GM12874 (cell line): ENCODE results near the gene PAXIP1.

ENCODE experiments used
- TF ChIP-seq, protein P1 (sequence below): IDR thresholded peaks from 2 replicates; pipeline ENCODE4 v1.5.1; 2011; ENCODE audit warnings: low read depth, mild to moderate bottlenecking, control low read depth, low read length, moderate library complexity; ENCODE audit not compliant: insufficient read depth

PAXIP1 gene

DNA sequence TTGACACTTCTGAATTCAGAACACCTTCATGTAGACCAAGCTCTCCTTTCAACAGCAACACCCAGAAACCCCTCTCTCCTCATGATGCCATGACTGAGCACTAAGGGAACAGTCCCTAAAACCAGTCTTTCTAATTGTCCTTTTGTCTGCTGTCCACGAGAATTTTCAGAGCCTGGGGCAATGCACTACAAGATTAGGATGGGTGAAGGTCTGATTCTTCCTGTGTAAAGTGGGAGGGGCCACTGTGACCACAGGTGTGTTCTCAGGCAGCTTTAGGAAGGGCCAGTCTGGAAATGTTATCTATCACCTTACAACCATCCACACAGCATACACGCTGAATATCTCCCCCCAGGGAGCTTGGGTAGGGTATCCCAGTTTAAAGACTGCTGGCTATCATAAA, 7.9 kb downstream of the PAXIP1 start:
- TF ChIP-seq, protein P1, sequence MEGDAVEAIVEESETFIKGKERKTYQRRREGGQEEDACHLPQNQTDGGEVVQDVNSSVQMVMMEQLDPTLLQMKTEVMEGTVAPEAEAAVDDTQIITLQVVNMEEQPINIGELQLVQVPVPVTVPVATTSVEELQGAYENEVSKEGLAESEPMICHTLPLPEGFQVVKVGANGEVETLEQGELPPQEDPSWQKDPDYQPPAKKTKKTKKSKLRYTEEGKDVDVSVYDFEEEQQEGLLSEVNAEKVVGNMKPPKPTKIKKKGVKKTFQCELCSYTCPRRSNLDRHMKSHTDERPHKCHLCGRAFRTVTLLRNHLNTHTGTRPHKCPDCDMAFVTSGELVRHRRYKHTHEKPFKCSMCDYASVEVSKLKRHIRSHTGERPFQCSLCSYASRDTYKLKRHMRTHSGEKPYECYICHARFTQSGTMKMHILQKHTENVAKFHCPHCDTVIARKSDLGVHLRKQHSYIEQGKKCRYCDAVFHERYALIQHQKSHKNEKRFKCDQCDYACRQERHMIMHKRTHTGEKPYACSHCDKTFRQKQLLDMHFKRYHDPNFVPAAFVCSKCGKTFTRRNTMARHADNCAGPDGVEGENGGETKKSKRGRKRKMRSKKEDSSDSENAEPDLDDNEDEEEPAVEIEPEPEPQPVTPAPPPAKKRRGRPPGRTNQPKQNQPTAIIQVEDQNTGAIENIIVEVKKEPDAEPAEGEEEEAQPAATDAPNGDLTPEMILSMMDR: no peak

DNA sequence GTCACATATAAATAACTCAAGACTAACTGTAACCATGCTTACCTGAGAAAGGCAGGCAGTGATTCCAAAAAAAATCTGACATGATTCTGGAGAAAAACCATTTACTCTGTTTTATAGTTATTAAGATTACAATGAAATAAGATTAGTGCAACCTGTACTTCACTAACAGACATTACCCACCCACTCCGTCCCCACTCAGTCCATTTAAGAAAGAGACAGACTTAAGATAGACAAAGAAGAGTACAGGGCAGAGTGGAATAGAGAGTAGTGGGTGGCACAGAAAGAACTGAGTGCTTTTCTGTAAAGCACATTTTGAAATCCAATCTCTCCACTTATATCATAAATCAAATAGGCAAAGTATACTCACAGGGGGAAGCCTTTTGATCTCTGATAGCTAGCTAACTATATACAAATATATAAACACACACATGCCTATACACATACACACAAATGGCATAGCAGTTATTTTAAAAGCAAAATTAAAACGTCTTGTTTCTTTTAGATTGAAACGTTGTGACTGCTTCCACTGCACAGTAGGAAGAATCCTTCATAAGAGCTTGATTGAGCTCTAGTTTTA, 11.9 kb downstream of the PAXIP1 start:
- TF ChIP-seq, protein P1: no peak

DNA sequence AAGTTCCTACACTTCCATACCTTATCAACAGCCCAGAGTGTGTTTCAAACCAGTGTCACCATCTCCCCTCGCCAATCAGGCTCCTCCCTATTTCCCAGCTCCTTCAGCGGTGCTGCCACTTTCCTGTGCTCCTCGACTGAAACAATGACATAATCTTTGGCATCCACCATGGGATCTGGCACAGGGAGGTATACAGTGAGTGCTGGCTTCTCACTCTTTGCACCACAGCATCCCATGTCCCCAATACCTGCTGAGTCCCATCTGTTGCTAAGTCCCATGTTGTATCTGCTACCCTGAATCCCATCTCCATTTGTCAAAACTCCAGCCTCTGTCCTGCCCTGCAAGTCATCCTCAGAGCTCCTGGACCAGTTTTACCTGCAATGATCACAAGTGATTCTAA, 15.4 kb downstream of the PAXIP1 start:
- TF ChIP-seq, protein P1: no peak

DNA sequence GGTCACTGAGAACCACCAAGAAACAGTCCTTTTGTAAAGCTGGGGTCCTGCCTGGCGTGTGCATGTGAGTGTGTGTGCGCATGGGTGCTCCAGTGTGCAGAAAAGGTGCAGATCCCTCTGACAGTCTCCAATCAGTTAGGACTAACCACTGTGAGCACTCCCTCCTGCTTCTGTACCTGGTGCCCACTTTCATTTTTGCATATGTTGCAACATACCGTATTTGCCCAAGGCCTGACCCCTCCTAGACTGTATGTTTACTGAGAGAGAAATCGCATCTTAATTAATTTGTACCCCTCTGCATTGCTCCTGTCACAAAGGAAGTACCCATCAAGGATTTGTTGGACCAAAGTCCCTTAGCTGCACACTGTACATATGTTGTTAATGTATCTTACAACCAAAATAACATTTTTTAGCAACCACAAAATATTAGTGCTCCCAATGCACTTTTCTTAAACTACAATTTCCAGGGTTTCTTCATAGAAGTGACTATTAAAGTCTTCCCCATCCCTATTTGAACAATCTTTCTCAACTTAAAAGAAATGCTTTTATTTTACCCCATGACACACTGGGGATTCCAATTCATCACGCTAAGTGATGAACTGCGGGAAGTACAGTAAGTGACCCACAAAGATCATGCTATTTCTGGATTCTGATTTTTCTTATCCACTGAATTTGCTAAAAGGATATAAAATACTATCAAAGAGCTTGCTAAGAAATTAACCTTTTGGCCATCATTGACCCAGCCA, 16.6 kb downstream of the PAXIP1 start:
- TF ChIP-seq, protein P1: no peak

DNA sequence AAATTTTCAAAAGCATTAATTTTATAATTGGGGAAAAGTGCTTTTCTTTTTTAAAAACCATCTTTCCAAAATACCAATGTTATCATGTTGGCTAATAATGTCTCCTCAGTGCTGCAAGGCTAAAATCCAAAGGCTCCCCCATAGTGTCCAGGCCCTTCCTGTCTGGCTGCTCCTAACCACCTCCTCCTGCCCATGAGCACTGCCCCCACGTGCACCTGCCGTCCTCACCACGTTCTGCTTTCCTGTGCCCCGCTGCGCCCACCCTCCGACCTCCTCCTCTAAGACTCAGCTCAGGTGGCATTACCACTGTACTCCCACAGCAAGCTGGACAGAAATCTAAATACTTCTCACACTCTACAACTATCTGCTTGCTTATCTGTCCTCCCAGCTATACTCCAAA, 17.7 kb downstream of the PAXIP1 start:
- TF ChIP-seq, protein P1: no peak

DNA sequence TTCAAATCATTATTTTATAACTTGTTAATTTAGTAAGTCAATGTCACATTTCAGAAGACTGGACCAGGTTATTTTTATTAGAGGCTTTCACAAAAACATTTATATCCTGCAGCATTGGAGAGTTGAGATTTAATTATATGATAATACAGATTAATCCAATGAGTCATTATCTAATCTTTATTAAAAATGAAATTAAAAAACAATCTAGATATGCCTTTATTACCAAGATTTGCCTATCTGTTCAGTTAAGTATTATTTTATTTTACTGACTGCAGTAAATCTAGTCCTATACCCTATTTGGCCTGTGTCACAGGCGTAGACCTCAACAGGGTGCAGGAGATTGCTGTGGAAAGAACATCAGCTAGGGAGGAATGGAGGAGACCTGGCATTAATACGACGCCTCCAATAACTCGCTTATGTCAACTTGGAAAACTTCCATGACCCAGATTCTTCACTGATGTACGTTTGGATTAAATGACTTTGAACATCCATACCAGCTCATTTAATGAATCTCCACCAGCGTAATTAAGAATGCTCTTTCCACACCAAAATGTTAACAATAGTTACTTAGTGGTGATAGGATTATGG, 18.2 kb downstream of the PAXIP1 start:
- TF ChIP-seq, protein P1: no peak

DNA sequence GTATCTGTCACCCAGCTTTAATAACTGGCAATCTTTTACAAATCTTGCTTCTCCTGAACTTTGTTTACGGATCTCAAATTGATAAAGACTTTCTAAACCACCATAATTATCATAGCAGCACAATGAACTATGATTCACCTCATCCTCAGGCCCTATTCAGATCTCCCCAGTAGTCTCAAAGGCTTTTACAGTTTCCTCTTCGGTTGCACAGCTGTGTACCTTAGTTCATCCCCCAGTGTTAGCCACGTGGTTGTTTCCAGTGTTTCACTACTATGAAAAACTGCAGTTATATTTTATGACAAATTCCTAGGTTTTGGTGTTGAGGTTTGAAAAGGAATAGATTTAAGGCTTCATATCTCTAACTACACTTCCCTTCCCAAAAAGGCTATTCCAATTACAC, 24.9 kb downstream of the PAXIP1 start:
- TF ChIP-seq, protein P1: no peak
